GM19438 (cell line): ENCODE results near the gene ERGIC1.
"Not testable (repeated sequence)": the region's sequence is repeated elsewhere in the genome, so short reads cannot be mapped to it uniquely, and the experiment has no call there.

Experiments
- ATAC-seq: cut with Tn5 transposase; IDR thresholded peaks from one replicate; pipeline ENCODE4 v1.9.1; 2021; ENCODE audit warnings: low read depth; ENCODE audit not compliant: unreplicated experiment

Gene ERGIC1

GRCh38 chr5:172845576-172845975 is 11.5 kb downstream of the ERGIC1 start:
- ATAC-seq = no peak

DNA sequence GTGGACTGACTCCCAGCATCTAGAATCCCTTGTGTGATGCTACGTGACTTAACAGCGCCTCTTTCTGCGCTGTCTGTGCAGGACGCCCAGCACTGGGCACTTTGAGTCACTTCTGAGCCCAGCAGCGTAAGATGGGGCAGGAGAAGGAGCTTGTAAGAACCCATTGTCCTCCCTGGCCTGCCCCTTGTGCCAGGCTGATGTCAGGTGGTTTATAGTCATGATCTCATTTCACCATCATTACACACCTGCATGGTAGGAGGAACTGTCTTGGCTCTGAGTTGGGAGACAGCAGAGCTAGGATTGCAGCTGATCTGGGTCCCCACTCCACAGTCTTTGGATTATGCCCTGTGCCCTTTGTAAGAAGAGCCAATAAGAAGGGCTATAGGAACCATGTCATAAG is 12.2 kb downstream of the ERGIC1 start:
- no peak for ATAC-seq

DNA sequence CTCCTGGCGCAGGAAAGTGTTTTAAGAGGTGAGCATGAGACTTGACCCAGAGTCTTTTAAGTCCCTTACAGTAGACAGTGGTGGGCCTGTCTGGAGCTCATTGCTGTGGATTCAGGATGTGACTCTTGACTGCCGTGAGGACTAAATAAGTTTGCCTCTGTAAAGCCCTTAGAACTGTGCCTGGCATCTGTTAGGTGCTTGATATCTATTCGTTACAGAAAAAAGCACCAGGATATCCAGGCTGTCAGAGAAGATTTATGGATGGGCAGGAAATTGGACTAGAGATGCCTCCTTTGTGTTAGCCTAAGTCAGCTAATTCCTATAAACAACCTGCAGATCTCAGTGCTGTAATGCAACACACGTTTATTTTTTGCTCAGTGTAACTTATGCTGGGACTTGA is 12.6 kb downstream of the ERGIC1 start:
- no peak for ATAC-seq

GRCh38 chr5:172847584-172847983 is 13.5 kb downstream of the ERGIC1 start:
- ATAC-seq = not testable (repeated sequence)

DNA sequence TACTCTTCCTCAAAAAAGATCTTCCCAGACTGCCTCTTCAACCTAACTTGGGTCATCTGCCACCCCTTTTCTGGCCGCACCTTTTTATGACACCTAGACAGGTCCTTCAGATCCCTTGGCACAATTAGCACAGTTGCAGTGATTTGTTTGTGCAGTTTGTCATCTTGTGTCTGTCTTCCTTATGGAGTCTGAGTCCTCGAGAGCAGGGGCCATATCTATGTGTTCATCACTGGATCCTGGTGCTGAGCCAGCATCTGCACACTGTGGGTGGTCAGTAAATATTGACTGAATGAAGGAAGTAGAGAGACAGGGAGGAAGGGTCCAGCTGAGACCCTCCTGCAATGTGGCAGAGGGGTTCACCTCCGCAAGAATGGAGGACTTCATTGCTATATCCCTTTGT is 14.4 kb downstream of the ERGIC1 start:
- ATAC-seq = no peak

GRCh38 chr5:172849606-172850453 is 15.8 kb downstream of the ERGIC1 start:
- ATAC-seq = peak; percentile 59

DNA sequence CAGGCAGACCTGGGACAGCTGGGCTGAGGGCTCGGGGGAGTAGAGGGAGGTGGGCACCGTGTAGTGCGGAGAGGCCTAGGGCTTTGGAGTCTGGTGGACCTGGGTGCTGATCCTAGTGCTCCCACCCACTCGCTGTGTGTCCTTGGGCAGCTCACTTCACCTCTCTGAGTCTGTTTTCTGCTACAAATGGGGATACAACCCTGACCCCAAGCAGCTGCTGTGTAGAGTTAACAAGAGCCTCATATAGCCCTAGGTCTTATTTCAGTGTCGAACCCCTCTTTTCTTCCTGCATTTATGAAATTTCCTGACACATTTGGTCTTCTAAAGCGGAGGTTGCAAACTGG is 16.4 kb downstream of the ERGIC1 start:
- no peak for ATAC-seq

- not testable (repeated sequence) for ATAC-seq
Observed at GRCh38 chr5:172851254-172851653, 17.2 kb downstream of the ERGIC1 start.

- ATAC-seq = no peak
Observed at GRCh38 chr5:172852490-172853354, 18.7 kb downstream of the ERGIC1 start.

GRCh38 chr5:172853355-172853975 is 19.4 kb downstream of the ERGIC1 start:
- ATAC-seq = no peak

DNA sequence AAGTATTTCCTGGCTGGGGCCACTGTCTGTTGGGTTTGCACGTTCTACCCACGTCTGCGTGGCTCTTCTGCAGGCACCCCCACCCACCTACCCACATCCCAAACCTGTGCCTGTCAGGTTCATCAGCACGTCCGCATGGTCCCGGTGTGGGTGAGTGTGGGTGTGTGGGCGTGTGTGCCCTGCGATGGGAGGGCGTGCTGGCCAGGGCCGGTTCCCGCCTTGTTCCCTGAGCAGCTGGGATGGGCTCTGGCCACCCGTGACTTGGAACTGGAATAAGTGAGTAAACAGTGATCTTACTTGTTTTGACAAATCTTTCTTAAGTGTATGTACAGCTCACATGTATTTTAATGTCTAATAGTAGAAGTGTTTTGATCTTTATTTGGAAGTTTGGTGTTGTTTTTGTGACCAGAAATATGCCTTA is 20.4 kb downstream of the ERGIC1 start:
- ATAC-seq = no peak

DNA sequence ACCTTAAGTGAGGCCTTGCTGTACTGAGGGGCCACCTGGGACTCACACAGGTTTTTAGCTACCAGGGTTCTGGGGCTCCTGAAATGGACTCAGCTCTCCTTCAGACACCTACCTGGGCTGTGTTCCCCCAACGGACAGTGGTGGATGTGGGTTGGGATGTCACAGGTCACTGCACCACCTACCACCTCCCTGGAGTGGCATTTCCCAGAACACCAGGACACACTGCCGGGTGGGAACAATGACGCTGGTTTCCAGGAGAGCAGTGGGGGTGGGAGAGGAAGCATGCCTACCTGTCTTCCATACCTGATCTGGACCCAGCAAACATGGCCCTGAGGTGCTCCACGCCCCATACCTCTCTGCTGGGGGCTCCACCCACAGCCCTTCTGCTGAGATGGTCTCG is 20.9 kb downstream of the ERGIC1 start:
- no peak for ATAC-seq

- ATAC-seq = no peak
Observed at GRCh38 chr5:172855597-172856292, 21.7 kb downstream of the ERGIC1 start.

- no peak for ATAC-seq
Observed at GRCh38 chr5:172856336-172856735, 22.3 kb downstream of the ERGIC1 start.

DNA sequence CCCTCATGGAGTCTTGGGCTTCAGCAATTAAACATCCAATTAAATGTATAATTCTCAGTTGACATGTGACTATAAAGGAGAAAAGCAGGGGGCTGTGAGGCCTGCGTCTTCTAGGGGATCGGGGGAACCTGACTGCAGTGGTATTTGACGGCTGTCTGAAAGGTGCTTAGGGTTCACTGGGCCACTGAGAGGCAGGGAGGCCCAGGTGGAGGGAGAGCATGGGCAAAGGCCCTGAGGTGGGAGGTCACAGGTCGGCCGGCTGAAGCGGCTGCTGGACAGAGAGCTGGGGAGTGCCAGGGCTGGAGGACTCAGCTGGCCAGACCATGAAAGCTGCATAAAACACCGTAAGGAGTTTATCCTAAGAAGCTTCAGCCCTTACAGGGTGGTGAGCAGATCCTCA is 23.9 kb downstream of the ERGIC1 start:
- no peak for ATAC-seq

DNA sequence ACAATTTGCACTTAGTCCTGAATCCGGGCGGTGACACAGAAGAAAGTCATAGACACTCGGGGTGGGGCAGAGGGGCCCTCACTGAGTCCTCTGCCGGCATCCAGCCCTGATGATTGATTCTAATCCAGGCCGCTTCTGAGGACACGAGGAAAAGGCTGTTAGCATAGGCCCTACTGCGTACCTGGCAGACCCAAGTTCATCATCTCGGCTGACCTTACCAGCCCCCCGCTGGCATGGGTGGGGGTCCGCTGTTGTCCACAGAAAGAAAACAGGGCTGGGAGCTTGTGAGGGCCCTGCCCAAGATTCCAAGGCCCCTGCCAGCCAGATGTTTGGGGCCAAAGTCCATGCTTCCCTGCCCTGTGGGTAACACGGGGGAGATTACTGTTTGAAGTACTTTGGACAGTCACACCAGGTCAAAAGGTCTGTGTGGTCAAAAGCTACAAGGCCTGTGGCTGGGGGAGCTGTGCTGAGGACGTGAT is 24.5 kb downstream of the ERGIC1 start:
- ATAC-seq = no peak

GRCh38 chr5:172858990-172859811 is 25.1 kb downstream of the ERGIC1 start:
- ATAC-seq = no peak

DNA sequence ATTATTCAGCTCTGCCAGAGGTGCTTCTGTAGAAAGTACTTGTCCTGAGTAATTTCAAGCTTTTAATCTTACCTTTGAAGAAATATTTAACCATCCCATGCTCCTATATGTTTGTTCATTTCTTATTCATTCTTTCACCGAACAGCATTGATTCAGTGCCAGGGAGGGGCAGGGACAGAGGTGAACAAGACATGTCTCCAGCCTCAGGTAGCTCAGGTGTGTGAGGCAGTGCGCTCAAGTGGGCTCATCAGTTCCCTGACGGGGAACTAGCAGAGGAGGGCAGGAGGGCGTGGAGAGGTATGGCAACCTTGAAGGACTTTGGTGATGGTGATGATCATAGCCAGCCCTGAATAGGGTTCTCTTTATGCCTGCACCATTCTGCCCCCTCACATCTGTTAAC is 25.9 kb downstream of the ERGIC1 start:
- ATAC-seq = no peak

- no peak for ATAC-seq
Observed at GRCh38 chr5:172860520-172861443, 26.7 kb downstream of the ERGIC1 start.
